Measurements from ENCODE around the gene CARF. TPM values are rescaled to one million over a fixed set of nuclear protein-coding genes. Genes with fewer than 3 reads are reported as not detected.
"Not testable (repeated sequence)": the region's sequence is repeated elsewhere in the genome, so short reads cannot be mapped to it uniquely, and the experiment has no call there.

Gene CARF
- total RNA-seq, 1 donor from 2014 or later, result 5.6 TPM

DNA sequence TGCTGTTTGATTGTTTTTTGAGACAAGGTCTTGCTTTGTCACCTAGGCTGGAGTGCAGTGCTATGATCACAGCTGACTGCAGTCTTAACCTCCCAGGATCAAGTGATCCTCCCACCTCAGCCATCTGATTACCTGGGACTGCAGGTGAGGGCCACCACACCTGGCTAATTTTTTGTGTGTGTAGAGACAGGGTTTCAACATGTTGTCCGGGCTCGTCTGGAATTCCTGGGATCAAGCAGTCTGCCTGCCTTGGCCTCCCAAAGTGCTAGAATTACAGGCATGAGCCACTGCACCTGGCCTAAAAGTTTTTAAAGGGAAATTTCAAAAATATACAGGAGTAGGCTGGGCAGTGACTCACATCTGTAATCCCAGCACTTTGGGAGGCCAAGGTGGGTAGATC is 22.4 kb downstream of the CARF start:
- DNase-seq, result no peak

DNA sequence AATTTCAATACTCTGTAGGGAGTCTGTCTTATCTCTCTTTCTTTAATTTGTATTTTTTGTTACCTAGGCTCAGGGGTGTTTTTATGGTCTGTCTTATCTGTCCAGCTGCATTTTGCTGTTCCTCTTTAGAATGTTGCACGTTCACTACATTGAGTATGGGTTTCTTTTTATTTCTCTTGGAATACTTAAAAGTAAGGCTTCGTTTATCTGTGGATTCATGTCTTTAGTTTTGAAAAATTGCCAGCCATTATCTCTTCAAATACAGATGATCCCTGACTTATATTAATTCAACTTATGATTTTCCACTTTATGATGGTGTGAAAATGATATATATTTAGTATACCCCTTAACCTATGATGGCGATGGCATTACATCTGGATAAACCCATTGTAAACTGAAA is 26.9 kb downstream of the CARF start:
- DNase-seq, result no peak

DNA sequence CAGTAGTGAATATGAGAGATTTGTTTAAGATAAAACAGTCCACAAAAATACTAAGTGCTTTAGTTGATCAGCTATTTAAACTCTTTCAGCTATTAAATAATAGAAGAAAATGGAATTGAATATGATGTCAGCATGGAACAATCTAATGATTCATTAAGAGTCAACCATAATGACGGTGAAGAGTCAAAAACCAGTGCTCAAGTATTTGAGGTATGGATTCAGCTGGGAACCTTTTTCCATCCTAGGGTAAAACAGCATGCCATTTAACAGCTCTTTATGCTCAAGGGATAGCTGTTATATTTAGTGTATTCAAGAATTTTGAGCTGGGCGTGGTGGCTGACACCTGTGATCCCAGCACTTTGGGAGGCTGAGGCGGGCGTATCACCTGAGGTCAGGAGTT is 29.7 kb downstream of the CARF start:
- no peak for DNase-seq

DNA sequence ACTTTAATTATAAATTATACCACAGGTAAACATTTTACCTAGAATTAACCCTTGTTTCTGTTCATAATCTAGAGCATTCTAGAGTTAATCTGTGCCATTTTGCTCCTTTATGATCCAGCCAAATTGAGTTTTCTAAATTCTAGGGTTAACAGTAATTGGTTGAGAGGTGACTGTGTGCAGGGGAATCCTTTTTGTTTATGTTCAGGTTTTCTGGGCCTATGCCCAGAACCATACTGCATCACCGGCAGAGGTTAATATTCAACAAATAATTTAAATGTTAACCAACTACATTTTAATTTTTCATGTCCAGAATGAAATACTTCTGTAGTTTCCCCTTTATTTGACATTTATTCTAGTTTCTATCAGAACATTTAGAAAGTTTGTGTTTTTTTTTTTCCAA is 32.3 kb downstream of the CARF start:
- no peak for DNase-seq

DNA sequence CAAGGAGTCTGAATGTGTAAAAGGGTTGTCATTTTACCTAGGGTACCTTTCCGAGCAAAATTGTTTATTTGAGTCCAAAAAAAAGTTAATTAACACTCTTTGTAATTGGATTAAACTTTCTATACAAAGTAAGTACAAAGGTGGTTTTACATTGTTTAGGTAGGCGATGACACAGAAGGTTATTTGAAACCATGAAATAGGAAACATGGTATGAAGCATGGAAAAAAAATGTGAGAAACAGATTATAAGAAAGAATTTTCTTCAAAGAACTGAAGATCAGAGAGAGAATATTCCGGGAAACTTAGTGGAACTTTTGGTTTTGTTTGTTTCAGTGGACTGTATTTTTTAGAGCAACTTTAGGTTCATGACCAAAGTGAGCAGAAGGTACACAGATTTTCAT is 32.7 kb downstream of the CARF start:
- no peak for DNase-seq

DNA sequence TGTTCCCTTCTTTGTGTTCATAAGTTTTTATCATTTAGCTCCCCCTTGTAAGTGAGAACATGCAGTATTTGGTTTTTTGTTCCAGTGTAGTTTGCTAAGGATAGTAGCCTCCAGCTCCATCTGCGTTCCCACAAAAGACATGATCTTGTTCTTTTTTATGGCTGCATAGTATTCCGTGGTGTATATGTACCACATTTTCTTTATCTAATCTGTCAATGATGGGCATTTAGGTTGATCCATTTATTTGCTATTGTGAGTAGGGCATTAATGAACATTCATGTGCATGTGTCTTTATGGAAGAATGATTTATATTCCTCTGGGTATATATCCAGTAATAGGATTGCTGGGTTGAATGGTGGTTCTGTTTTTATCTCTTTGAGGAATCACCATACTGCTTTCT is 33.4 kb downstream of the CARF start:
- DNase-seq, result no peak

DNA sequence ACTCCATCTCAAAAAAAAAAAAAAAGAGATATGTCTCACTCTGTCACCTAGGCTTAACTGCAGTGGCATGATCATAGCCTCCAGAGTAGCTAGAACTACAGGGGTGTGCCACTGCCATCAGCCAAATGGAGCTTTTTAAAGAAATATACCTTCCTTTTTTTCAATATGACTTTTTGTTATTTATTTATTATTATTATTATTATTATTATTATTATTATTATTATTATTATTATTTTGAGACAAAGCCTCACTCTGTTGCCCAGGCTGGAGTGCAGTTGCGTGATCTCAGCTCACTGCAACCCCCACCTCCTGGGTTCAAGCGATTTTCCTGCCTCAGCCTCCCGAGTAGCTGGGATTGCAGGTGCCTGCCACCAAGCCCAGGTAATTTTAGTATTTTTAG is 37.3 kb downstream of the CARF start:
- DNase-seq, result not testable (repeated sequence)

DNA sequence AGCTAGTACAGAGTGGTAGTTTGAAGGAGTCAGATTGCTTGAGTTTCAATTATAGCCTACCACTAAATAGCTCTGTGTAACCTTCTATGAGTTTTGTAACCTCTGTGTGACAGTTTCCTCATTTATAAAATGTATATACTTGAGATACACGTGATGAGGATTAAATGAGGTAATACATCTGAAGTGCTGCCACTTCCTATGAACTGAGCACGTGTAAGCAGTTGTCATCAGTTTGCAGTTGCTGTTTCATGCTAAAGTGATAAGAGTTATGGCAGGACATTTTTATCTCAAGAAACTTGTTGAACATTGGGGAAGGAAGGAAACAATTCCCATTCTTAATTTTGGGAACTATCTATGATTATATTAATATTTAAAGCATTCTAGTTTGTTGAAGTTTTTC is 38.5 kb downstream of the CARF start:
- DNase-seq, result peak; percentile 3

DNA sequence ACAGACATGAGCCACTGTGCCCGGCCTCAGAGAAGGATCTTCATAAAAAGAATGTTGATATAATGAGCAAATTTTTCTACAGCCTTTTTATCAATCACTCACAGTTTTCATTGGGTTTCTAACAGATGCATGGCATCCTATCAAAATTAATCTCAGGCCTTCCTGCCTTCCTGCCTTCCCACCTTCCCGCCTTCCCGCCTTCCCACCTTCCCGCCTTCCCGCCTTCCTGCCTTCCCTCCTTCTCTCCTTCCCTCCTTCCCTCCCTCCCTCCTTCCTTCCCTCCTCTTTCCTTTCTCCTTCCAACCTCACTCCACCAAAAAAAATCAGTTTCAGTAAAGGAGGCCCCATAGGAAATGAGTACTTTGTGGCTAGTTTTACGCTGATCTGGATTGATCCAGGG is 48.4 kb downstream of the CARF start:
- DNase-seq, result no peak

DNA sequence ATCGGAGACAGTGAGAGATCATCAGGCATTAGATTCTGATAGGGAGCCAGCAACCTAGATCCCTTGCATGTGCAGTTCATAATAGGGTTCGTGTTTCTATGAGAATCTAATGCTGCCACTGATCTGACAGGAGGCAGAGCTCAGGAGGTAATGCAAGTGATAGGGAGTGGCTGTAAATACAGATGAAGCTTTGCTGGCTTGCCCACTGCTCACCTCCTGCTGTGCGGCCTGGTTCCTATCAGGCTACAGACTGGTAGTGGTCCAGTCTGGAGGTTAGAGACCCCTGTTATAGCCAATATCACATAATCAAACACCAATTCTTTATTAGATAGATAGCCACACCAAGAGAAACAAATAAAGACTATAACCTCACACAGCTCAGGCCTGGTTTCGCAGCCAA is 51.6 kb downstream of the CARF start:
- DNase-seq, result no peak

DNA sequence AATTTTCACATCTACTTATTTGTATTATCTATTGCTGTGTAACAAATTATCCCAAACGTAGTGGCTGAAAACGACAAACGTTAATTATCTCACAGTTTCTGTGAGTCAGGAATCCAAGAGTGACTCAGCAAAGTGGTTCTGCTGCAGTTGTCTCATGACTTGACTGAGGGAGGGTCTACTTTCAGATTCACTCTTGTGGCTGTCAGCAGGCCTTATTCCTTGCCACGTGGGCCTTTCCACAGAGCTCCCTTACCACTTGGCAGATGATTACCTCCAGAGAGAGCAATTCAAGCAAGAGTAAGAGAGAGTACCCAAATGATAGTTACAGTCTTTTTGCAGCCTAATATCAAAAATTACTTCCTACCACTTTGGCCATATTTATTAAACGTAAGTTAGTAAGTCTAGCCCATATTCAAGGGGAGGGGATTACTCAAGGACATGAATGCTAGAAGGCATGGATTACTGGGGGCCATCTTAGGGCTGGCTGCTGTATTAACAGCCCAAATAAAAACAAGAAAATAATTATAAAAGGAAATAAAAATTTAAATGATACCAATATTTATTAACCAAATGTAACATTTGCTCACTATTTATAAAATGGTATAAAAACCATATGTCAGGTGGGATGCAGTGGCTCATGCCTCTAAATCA is 53.9 kb downstream of the CARF start:
- DNase-seq, result peak; percentile 39

DNA sequence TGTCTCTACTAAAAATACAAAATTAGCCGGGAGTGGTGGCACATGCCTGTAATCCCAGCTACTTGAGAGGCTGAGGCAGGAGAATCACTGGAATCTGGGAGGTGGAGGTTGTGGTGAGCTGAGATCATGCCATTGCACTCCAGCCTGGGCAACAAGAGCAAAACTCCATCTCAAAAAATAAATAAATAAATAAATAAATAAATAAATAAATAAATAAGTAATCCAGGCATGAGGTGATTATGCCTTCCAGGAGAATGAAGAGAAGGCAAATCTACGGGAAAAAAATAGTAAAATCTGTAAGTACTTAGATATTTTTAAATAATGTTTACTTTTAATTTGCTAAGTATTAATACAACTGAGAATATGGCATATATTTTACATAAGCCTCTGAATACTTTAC is 57.3 kb downstream of the CARF start:
- not testable (repeated sequence) for DNase-seq

DNA sequence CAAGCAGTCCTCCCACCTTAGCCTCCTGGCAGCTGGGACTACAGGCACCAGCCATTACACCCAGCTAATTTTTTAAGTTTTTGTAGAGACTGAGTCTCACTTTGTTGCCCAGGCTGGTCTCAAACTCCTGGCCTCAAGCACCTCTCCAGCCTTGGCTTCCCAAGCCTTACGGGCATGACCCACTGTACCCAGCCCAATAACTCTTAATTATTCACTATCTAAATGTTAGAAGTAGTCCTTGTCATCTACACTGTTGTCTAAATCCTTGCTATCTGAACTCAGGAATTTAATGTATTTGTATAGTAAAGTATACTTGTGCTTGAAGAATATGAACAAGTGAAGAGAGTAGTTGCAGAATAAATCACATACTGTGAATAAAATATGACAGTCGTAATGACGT is 64.7 kb downstream of the CARF start:
- no peak for DNase-seq

DNA sequence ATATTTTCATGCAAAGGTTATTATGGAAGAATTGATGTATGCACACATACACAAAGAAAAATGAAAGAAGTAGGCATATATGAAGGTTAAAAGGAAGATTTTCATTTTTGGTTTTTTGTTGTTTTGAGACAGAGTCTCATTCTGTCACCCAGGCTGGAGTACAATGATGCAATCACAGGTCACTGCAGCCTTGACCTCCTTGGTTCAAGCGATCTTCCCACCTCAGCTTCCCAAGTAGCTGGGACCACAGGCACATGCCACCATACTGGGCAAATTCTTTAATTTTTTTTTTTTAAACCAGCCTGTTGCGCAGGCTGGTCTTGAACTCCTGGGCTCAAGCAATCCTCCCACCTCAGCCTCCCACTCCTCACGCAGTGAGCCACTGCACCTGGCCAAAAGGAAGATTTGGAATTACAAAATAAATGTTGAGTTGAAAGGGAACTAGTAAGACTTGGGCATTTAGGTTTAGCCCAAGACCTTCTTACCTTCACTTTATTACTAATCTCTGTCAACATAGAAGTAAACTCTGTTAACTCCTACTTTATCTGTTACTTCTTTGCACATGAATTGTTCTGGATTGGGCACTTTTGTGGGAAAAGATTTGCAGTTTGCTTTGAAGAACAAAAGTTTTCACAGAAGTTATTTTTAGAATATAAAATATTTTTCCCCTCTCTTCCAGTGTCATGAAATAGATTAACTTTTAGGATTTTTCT is 70.9 kb downstream of the CARF start:
- no peak for DNase-seq

DNA sequence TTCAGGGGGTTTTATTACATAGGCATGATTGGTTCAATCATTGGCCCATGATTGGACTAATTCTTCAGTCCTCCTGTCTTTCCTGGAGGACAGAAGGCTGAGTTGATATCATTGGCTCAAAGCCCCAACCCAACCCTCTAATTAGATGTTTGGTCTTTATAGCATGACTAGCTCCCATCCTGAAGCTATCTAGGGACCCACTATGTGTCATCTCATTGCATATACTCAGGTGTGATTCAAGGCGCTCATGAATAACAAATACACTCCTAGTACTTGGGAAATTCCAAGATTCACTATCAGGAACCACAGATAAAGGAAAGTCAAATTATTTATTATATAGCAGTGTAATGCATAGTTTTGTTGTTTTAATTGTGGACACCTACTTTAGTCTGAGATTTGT is 77.7 kb downstream of the CARF start:
- no peak for DNase-seq

DNA sequence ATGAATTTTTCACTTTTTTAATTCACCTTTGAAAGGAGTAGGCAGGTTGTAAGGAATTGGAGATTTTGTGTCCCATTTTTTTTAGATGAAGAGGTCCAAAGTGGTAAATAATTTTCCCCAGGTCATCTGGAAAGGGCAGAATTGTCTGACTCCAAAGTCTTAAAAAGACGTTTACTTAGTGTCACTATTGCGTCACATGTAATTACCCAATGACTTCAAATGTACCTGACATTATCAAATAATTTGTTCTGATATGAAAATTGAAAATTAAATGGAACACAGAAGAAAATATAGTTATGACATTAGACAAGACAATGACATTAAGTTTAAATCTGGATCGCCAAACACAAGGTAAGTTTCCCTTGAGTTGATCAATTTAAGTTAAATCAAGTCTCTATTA is 78.4 kb downstream of the CARF start:
- DNase-seq, result no peak

DNA sequence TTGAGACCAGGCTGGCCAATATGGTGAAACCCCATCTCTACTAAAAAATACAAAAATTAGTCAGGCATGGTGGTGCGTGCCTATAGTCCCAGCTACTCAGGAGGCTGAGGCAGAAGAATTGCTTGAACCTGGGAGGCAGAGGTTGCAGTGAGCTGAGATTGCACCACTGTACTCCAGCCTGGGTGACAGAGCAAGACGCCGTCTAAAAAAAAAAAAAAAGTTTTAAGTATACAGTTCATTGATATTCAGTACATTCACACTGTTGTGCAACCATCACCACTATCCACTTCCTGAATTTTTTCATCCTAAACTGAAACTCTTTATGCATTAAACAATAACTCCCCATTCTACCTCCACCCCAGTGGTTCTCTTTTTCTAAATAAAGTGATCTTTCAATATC is 85.0 kb downstream of the CARF start:
- not testable (repeated sequence) for DNase-seq

DNA sequence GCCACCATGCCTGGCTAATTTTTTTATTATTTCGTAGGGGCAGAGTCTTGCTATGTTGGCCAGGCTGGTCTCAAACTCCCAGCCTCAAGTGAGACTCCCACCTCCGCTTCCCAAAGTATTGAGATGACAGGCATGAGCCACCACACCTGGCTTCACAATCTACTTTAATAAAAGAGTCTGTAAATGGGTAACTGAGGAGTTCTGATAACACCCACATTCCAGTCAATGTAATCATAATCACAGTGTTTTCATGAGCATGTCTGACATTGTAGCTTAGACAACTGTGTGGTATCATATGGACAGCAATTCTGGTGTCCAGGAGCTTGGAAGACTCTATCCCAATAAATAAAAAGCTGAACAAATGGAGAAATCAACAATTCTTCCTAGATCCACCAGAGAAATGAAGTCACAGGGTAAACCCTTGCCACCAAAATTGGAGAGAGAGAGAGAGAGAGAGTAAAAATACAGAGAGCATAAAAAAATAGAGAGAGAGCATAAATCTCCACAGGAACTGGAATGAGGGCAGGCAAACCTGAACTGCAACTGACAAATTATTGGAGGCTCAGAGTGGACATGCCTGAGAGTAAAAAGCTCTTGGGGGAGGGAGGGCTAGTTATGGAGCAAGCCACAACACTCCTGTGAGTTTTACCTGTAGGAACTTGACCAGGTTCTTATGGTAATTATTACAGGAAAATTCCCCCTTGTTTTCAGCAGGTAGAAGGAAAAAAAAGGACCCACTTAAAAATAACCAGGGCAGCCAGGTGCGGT is 90.2 kb downstream of the CARF start:
- no peak for DNase-seq

DNA sequence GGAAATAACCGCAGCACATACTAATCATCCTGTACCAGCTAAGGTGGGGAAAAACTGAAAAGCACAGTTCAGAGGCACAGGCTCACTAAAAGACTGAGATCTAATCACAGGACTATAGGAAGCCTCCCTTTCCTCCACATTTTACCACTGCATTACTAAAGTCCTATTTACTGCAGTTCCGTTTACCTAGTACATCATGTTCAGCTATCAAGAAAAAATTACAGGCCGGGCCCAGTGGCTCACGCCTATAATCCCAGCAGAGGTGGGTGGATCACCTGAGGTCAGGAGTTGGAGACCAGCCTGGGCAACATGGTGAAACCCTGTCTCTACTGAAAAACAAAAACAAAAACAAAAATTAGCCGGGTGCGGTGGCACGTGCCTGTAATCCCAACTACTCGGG is 91.6 kb downstream of the CARF start:
- no peak for DNase-seq

DNA sequence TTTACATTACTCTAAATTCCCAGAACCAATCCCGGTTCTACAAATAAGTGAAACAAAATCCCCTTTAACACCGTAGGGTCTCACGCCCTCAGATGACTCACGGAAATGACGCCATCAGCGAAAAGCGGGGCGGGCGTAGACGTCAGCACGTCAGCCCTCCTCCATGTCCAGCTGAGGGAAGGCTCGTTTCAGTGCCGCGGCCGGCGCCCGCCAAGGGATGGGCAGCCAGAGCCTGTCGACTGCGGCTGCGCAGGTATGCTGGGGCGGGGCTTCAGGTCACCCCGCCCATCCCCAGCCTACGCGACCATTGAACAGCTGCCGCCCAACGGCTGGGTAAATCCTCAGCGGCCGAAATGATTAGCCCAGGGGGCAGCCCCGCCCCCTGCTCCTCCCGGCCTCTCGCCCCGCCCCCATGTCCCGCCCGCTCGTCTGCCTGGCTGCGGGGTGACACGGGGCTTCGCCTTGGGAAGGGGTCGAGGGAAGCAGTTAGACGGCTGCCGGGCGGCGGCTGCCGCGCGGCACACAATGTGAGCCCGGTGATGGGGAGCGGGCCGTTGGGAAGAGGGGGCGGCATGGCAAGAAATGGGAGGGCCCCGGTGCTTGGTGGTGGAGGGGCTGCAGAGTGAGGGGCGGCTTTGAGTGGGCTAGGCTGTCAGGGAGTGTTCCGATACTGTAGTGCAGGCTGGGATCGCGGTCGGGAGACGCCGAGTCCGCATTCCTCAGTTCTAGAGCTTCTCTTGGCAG is 102.6 kb downstream of the CARF start, which contains the start of gene NBEAL1:
Gene NBEAL1, plus strand, starts transcription at position 420 of the 744 bp plus-strand sequence. CDS start 1,510 bp downstream, outside the sequence.
- DNase-seq, result peak; percentile 100

DNA sequence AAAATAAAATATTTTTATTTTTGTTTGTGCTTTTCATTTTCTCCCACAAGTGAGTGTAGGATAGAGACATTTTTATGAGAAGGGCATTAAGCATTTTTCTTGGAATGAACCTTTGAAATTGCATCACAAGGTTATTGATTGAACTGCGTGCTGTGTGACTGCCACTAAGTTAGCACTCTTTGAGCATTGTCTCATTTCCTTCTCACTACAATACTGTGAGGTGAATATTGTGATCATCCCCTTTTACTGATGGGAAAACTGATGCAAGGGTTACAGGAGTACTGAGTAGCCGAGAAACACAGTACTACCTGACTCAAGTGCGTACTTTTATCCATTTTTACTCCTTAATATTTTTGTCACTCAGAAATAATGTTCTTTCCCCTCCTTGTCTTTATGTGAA is 104.6 kb downstream of the CARF start:
- DNase-seq, result peak; percentile 30

DNA sequence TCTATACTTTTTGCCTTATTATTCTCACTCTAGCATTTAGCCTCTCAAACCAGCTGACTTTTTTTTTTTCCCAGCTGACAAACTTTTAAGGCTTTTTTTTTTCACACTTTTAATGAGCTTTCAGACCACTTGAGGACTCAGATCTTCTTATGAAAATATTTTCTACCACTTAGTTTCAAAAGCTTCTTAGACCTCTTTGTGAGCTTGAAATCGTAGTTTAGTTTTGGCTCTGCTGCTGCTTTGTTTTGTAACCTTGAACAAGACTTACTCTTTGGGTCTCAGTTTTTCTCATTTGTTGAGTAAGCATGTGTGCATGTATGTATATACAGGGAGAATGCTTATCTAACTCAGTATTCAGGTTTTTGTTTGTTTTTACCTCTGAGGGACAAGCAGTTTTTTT is 106.1 kb downstream of the CARF start:
- DNase-seq, result peak; percentile 30

DNA sequence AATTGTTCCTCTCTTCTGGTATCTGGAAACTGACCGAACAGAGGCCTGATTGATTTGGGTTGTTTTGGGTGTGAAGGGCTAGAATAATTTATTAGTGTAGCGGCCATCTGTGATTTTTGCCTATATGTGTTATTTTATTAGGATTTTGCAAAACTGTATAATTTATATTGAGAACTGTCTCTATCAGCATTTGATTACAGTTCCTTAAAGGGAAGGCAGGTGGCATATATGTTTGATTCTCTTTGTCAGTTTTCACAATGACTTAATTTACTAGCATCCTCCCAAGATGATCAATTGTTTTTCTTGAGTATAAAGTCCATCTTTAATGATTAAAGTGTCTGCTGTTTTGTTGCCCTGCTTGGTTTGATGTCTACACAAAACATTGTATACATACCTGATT is 107.1 kb downstream of the CARF start:
- no peak for DNase-seq
